HCT116 (cell line): ENCODE measurements around the gene TCAP. TPM values are rescaled to one million over a fixed set of nuclear protein-coding genes. Genes with fewer than 3 reads are reported as not detected.

Source experiments
- ATAC-seq: fragments of 200-7000 bp; cut with Tn5 transposase; 2 replicates; pipeline ENCODE4 v1.9.1; 2020; ENCODE audit warnings: mild to moderate bottlenecking, moderate library complexity
- BruUV-seq: library from RNA; stranded (reverse); fragments of 400-500 nt; replicated peaks from 2 replicates; lab custom pipeline; 2021; lab: Mats Ljungman, UMichigan
- CTCF ChIA-PET: fragments of 300-600 bp; sonication (Branson Sonifier 250); formaldehyde crosslinking; loops from one replicate; lab custom pipeline; 2021; ENCODE audit warnings: antibody characterized with exemption; lab: Charles Lee
- POLR2A ChIA-PET: fragments of 300-600, 350-600 bp; sonication (Branson Sonifier 250); formaldehyde crosslinking; loops from one replicate; lab custom pipeline; 2021; ENCODE audit warnings: antibody characterized with exemption; lab: Charles Lee
- RAD21 ChIA-PET, 2 experiments: fragments of 300-600 bp; sonication (Branson Sonifier 250); formaldehyde crosslinking; loops; one replicate each; lab custom pipeline; 2023; ENCODE audit warnings: low total read pairs in 2 of 2; ENCODE audit not compliant: uncharacterized antibody in 2 of 2, unreplicated experiment in 2 of 2, low non-redundant PET in 1 of 2; lab: Charles Lee
- DNase-seq: peaks from one replicate; pipeline ENCODE4 v3.0.0-alpha.2; 2010; ENCODE audit warnings: low read depth, low spot score
- H2AFZ ChIP-seq: fragments of 200-600 bp; shearing (Covaris generic), sonication (generic); 2 replicates; pipeline ENCODE4 v1.6.1; 2017; ENCODE audit warnings: low read depth, mixed run types, mixed read lengths, antibody characterized with exemption, low read length; ENCODE audit not compliant: poor library complexity, severe bottlenecking
- H3K27ac ChIP-seq: 2 replicates; pipeline ENCODE4 v1.5.1; 2012; ENCODE audit warnings: low read depth, low read length
- H3K27me3 ChIP-seq: fragments of 200-600 bp; sonication (generic); 2 replicates; pipeline ENCODE4 v1.6.1; 2016; ENCODE audit warnings: mixed run types, low read length, mixed read lengths; ENCODE audit not compliant: insufficient read depth
- H3K36me3 ChIP-seq, 2 experiments: fragments of 200-500 bp in 1 of 2; fragments of 200-600 bp in 1 of 2; sonication (Bioruptor generic) in 1 of 2; sonication (generic) in 1 of 2; 2 replicates each; pipeline versions ENCODE4 v1.5.1 to v1.6.1; 2014 to 2016; ENCODE audit warnings: low read length in 2 of 2, inconsistent platforms in 1 of 2, mixed read lengths in 1 of 2, mixed run types in 1 of 2; ENCODE audit not compliant: insufficient read depth in 2 of 2, control insufficient read depth in 1 of 2
- H3K4me1 ChIP-seq, 2 experiments: fragments of 200-600 bp in 1 of 2; sonication (generic) in 1 of 2; 2 replicates each; pipeline versions ENCODE4 v1.5.1 to v1.6.1; 2012 to 2017; ENCODE audit warnings: low read length in 2 of 2, inconsistent platforms in 1 of 2, mild to moderate bottlenecking in 1 of 2, mixed read lengths in 1 of 2, mixed run types in 1 of 2, moderate library complexity in 1 of 2; ENCODE audit not compliant: insufficient read depth in 2 of 2, control insufficient read depth in 1 of 2
- H3K4me2 ChIP-seq: fragments of 200-600 bp; sonication (generic); 2 replicates; pipeline ENCODE4 v1.6.1; 2017; ENCODE audit warnings: mixed run types, low read length, mixed read lengths
- H3K4me3 ChIP-seq, 2 experiments: fragments of 200-600 bp in 1 of 2; sonication (generic) in 1 of 2; replicated peaks in 1 of 2; 2 replicates each; pipeline ENCODE4 v1.5.1; 2011 to 2016; ENCODE audit warnings: low read length in 2 of 2, control low read depth in 1 of 2, low read depth in 1 of 2, mild to moderate bottlenecking in 1 of 2, mixed read lengths in 1 of 2, mixed run types in 1 of 2
- H3K79me2 ChIP-seq: fragments of 200-600 bp; sonication (generic); 2 replicates; pipeline ENCODE4 v1.6.1; 2017; ENCODE audit warnings: mild to moderate bottlenecking, mixed run types, low read length, moderate library complexity, mixed read lengths; ENCODE audit not compliant: insufficient read depth
- H3K9ac ChIP-seq: fragments of 200-600 bp; sonication (generic); 2 replicates; pipeline ENCODE4 v1.6.1; 2016; ENCODE audit warnings: low read length, mixed read lengths
- H3K9me2 ChIP-seq: fragments of 200-600 bp; sonication (generic), shearing (Covaris generic); 2 replicates; pipeline ENCODE4 v1.6.1; 2017; ENCODE audit warnings: mixed run types, mild to moderate bottlenecking, moderate library complexity; ENCODE audit not compliant: insufficient read depth
- H3K9me3 ChIP-seq, 2 experiments: fragments of 200-500 bp in 1 of 2; fragments of 200-600 bp in 1 of 2; sonication (Bioruptor generic) in 1 of 2; sonication (generic) in 1 of 2; 2 replicates each; pipeline ENCODE4 v1.6.1; 2014 to 2017; ENCODE audit warnings: low read length in 2 of 2, mixed read lengths in 2 of 2, inconsistent platforms in 1 of 2, low read depth in 1 of 2, mild to moderate bottlenecking in 1 of 2, mixed run types in 1 of 2, moderate library complexity in 1 of 2; ENCODE audit not compliant: control insufficient read depth in 1 of 2, insufficient read depth in 1 of 2
- H4K20me1 ChIP-seq: fragments of 200-600 bp; sonication (generic), shearing (Covaris generic); 2 replicates; pipeline ENCODE4 v1.6.1; 2017; ENCODE audit warnings: mixed run types, mild to moderate bottlenecking, moderate library complexity; ENCODE audit not compliant: insufficient read depth
- EGR1 ChIP-seq: IDR thresholded peaks from 2 replicates; pipeline ENCODE4 v1.6.1; 2012; ENCODE audit warnings: low read depth
- ELF1 ChIP-seq: IDR thresholded peaks from 2 replicates; pipeline ENCODE4 v1.6.1; 2012; ENCODE audit warnings: low read depth, borderline replicate concordance
- EZH2 ChIP-seq: fragments of 200-600 bp; sonication (generic); IDR thresholded peaks from 2 replicates; pipeline ENCODE4 v1.6.1; 2017; ENCODE audit warnings: antibody characterized with exemption, mixed run types
- EZH2phosphoT487 ChIP-seq: fragments of 200-600 bp; IDR thresholded peaks from 2 replicates; pipeline ENCODE4 v1.6.1; 2018; ENCODE audit warnings: antibody characterized with exemption, borderline replicate concordance
- FOSL1 ChIP-seq: IDR thresholded peaks from 2 replicates; pipeline ENCODE4 v1.6.1; 2012; ENCODE audit warnings: low read depth
- JUND ChIP-seq: IDR thresholded peaks from 2 replicates; pipeline ENCODE4 v1.6.1; 2012
- SIN3A ChIP-seq: IDR thresholded peaks from 2 replicates; pipeline ENCODE4 v1.6.1; 2012; ENCODE audit warnings: low read depth
- intact Hi-C: fragments of 100-400 bp; cut with micrococcal nuclease; formaldehyde crosslinking; loops from 2 replicates; pipeline ENCODE4 v1.10.0; 2022
- total RNA-seq: library from RNA; stranded (reverse); gene quantifications from one replicate; pipeline ENCODE4 v1.2.1, GENCODE V29; 2021; ENCODE audit not compliant: unreplicated experiment
- TF ChIP-seq, protein P1 (sequence below): IDR thresholded peaks from 2 replicates; pipeline ENCODE4 v1.6.1; 2012; ENCODE audit warnings: low read depth
- TF ChIP-seq, protein P2 (sequence below): IDR thresholded peaks from 2 replicates; pipeline ENCODE4 v1.6.1; 2011; ENCODE audit warnings: mild to moderate bottlenecking, low read length, moderate library complexity; ENCODE audit not compliant: insufficient replicate concordance; ENCODE audit errors: extremely low read depth
- TF ChIP-seq, protein P3 (sequence below): IDR thresholded peaks from 2 replicates; pipeline ENCODE4 v1.6.1; 2012

Gene TCAP
- total RNA-seq, 1 experiment from 2014 or later: 1.5 TPM

DNA sequence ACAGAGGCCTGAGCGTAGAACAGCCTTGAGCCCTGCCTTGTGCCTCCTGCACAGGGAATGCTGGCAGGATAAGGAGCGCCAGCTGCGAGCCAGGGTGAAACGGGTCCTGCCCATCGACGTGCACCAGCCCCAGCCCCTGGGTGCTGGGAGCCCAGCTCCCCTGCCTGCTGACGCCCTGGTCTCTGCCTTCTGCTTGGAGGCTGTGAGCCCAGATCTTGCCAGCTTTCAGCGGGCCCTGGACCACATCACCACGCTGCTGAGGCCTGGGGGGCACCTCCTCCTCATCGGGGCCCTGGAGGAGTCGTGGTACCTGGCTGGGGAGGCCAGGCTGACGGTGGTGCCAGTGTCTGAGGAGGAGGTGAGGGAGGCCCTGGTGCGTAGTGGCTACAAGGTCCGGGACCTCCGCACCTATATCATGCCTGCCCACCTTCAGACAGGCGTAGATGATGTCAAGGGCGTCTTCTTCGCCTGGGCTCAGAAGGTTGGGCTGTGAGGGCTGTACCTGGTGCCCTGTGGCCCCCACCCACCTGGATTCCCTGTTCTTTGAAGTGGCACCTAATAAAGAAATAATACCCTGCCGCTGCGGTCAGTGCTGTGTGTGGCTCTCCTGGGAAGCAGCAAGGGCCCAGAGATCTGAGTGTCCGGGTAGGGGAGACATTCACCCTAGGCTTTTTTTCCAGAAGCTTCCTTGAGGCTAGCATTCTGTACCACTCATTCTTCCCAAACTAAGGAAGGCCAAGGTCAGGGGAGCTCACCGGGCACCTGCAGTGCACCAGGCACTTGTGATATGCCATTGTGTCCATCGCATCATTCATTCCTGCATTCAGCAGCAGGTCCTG is 5.0 kb downstream of the TCAP start:
- TF ChIP-seq, protein P1, sequence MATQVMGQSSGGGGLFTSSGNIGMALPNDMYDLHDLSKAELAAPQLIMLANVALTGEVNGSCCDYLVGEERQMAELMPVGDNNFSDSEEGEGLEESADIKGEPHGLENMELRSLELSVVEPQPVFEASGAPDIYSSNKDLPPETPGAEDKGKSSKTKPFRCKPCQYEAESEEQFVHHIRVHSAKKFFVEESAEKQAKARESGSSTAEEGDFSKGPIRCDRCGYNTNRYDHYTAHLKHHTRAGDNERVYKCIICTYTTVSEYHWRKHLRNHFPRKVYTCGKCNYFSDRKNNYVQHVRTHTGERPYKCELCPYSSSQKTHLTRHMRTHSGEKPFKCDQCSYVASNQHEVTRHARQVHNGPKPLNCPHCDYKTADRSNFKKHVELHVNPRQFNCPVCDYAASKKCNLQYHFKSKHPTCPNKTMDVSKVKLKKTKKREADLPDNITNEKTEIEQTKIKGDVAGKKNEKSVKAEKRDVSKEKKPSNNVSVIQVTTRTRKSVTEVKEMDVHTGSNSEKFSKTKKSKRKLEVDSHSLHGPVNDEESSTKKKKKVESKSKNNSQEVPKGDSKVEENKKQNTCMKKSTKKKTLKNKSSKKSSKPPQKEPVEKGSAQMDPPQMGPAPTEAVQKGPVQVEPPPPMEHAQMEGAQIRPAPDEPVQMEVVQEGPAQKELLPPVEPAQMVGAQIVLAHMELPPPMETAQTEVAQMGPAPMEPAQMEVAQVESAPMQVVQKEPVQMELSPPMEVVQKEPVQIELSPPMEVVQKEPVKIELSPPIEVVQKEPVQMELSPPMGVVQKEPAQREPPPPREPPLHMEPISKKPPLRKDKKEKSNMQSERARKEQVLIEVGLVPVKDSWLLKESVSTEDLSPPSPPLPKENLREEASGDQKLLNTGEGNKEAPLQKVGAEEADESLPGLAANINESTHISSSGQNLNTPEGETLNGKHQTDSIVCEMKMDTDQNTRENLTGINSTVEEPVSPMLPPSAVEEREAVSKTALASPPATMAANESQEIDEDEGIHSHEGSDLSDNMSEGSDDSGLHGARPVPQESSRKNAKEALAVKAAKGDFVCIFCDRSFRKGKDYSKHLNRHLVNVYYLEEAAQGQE: no peak
- TF ChIP-seq, protein P2, sequence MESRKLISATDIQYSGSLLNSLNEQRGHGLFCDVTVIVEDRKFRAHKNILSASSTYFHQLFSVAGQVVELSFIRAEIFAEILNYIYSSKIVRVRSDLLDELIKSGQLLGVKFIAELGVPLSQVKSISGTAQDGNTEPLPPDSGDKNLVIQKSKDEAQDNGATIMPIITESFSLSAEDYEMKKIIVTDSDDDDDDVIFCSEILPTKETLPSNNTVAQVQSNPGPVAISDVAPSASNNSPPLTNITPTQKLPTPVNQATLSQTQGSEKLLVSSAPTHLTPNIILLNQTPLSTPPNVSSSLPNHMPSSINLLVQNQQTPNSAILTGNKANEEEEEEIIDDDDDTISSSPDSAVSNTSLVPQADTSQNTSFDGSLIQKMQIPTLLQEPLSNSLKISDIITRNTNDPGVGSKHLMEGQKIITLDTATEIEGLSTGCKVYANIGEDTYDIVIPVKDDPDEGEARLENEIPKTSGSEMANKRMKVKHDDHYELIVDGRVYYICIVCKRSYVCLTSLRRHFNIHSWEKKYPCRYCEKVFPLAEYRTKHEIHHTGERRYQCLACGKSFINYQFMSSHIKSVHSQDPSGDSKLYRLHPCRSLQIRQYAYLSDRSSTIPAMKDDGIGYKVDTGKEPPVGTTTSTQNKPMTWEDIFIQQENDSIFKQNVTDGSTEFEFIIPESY: no peak
- TF ChIP-seq JUND (no peak), EGR1 (no peak), FOSL1 (no peak), ELF1 (no peak), EZH2phosphoT487 (no peak), SIN3A (no peak), EZH2 (no peak)
- TF ChIP-seq, protein P3, sequence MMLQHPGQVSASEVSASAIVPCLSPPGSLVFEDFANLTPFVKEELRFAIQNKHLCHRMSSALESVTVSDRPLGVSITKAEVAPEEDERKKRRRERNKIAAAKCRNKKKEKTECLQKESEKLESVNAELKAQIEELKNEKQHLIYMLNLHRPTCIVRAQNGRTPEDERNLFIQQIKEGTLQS: no peak
- TF ChIP-seq, all 23 proteins: peak for 0

More for the DNA sequence above, 5.0 kb downstream of the TCAP start:
- Histone ChIP-seq H3K4me3 (no peak overlapping the region), H3K9me2 (no peaks in the 10 kb centered on the region), H3K9ac (no peak overlapping the region), H3K36me3 (no peaks in the 10 kb centered on the region), H3K9me3 (no peaks in the 10 kb centered on the region), H3K4me2 (no peak overlapping the region), H4K20me1 (no peaks in the 10 kb centered on the region), H2AFZ (no peak overlapping the region), H3K27me3 (no peaks in the 10 kb centered on the region), H3K79me2 (no peaks in the 10 kb centered on the region), H3K4me1 (peaks cover 11 to 17% of the 10 kb centered on the region in 2 experiments; a peak in 3 of 4 replicates), H3K27ac (no peak overlapping the region; the same call in 1 of the 2 replicates)
- ChIA-PET CTCF (interaction anchor here (0.8 to 3.9 kb wide), 7 partner anchors 9 to 49 kb away, joined by 3 to 51 read pairs (median 5); partner anchors contain the start of gene PGAP3), RAD21 (interaction anchor here in 1 of 2 experiments (3.6 kb wide), 1 partner anchor 48 kb away, joined by 15 read pairs; no protein-coding TSS in a partner anchor), POLR2A (interaction anchor here (0.7 kb wide), 1 partner anchor 60 kb away, joined by 3 read pairs; no protein-coding TSS in a partner anchor)
- no peak for DNase-seq
- ATAC-seq: no peak
- intact Hi-C loops: loop anchor here (5.0 kb wide), 2 partner anchors 82 to 123 kb away; no protein-coding TSS in a partner anchor
- BruUV-seq: no TSS peak
